Muscle layer of duodenum (tissue), 2 donors: ENCODE data around the gene RXRG.
A peak's percentile ranks its signal among the peaks of the same experiment; 100 is the strongest.

Experiments used
- H3K27ac ChIP-seq: one replicate; pipeline ENCODE4 v1.7.0; 2013; ENCODE audit warnings: mild to moderate bottlenecking, low read length
- H3K27me3 ChIP-seq: one replicate; pipeline ENCODE4 v1.7.0; 2013; ENCODE audit warnings: low read depth, mild to moderate bottlenecking, control low read depth, low read length
- H3K36me3 ChIP-seq, 2 donors: one replicate each; pipeline ENCODE4 v1.7.0; 2013; ENCODE audit warnings: low read length in 2 of 2, control low read depth in 1 of 2, mild to moderate bottlenecking in 1 of 2; ENCODE audit not compliant: insufficient read depth in 2 of 2, control insufficient read depth in 1 of 2
- H3K4me1 ChIP-seq, 2 donors: one replicate each; pipeline ENCODE4 v1.7.0; 2013; ENCODE audit warnings: low read length in 2 of 2, mild to moderate bottlenecking in 2 of 2, control low read depth in 1 of 2, moderate library complexity in 1 of 2; ENCODE audit not compliant: insufficient read depth in 2 of 2, control insufficient read depth in 1 of 2
- H3K4me3 ChIP-seq, 2 donors: one replicate each; pipeline ENCODE4 v1.7.0; 2013; ENCODE audit warnings: low read length in 2 of 2, low read depth in 1 of 2, mild to moderate bottlenecking in 1 of 2
- H3K9me3 ChIP-seq, 2 donors: one replicate each; pipeline ENCODE4 v1.7.0; 2013; ENCODE audit warnings: low read length in 2 of 2, control low read depth in 1 of 2, mild to moderate bottlenecking in 1 of 2; ENCODE audit not compliant: control insufficient read depth in 1 of 2
- donor health status: healthy.

Gene RXRG

GRCh38 chr1:165364568-165365133 is 80.3 kb downstream of the RXRG start:
- H3K27ac ChIP-seq = no peak overlapping the region
- no peaks in the 10 kb centered on the region for H3K27me3 ChIP-seq
- H3K9me3 ChIP-seq = no peaks in the 10 kb centered on the region
- H3K36me3 ChIP-seq = no peaks in the 10 kb centered on the region
- no peak overlapping the region for H3K4me3 ChIP-seq
- H3K4me1 ChIP-seq = no peaks in the 10 kb centered on the region

- no peak overlapping the region for H3K27ac ChIP-seq
- peak overlapping the region in 1 of 2 donors; percentile 69 for H3K4me3 ChIP-seq
- peaks cover 0 to 44% of the 10 kb centered on the region in 2 donors for H3K4me1 ChIP-seq
- no peaks in the 10 kb centered on the region for H3K9me3 ChIP-seq
- H3K27me3 ChIP-seq = peaks cover 52% of the 10 kb centered on the region
- no peaks in the 10 kb centered on the region for H3K36me3 ChIP-seq
These were observed 88.0 kb downstream of the RXRG start for GRCh38 chr1:165356876-165357275.

- Histone ChIP-seq H3K4me3 (peak within 1 kb of the TSS in 1 of 2 donors; percentile 69), H3K36me3 (no peaks in the 10 kb centered on the region), H3K4me1 (peaks cover 0 to 47% of the 10 kb centered on the region in 2 donors), H3K27ac (no peak within 1 kb of the TSS), H3K9me3 (no peaks in the 10 kb centered on the region), H3K27me3 (peaks cover 59% of the 10 kb centered on the region)
These were observed 88.7 kb downstream of the RXRG start, which contains the start of gene LMX1A for GRCh38 chr1:165355977-165356811. Gene LMX1A (minus strand): TSS chr1:165356715. CDS start chr1:165355559, 1,156 bp downstream.

- Histone ChIP-seq H3K27ac (no peak overlapping the region), H3K9me3 (peaks cover 0 to 3% of the 10 kb centered on the region in 2 donors), H3K4me3 (peak overlapping the region in 1 of 2 donors; percentile 69), H3K36me3 (no peaks in the 10 kb centered on the region), H3K4me1 (peaks cover 0 to 47% of the 10 kb centered on the region in 2 donors), H3K27me3 (peaks cover 64% of the 10 kb centered on the region)
These were observed 89.6 kb downstream of the RXRG start for GRCh38 chr1:165355139-165355976.

- Histone ChIP-seq H3K36me3 (no peaks in the 10 kb centered on the region), H3K27me3 (peaks cover 64% of the 10 kb centered on the region), H3K27ac (no peak overlapping the region), H3K4me1 (peaks cover 0 to 47% of the 10 kb centered on the region in 2 donors), H3K9me3 (peaks cover 0 to 3% of the 10 kb centered on the region in 2 donors), H3K4me3 (no peak overlapping the region)
These were observed 90.2 kb downstream of the RXRG start for GRCh38 chr1:165354739-165355138.

- Histone ChIP-seq H3K4me3 (no peak overlapping the region), H3K4me1 (peaks cover 0 to 47% of the 10 kb centered on the region in 2 donors)
These were observed 90.9 kb downstream of the RXRG start for GRCh38 chr1:165353731-165354671.

GRCh38 chr1:165352442-165353293 is 92.3 kb downstream of the RXRG start:
- Histone ChIP-seq H3K36me3 (no peaks in the 10 kb centered on the region), H3K4me3 (peak overlapping the region; percentile 31 to 39), H3K9me3 (peaks cover 0 to 3% of the 10 kb centered on the region in 2 donors), H3K27me3 (peaks cover 70% of the 10 kb centered on the region), H3K4me1 (peaks cover 0 to 47% of the 10 kb centered on the region in 2 donors), H3K27ac (no peak overlapping the region)

More at GRCh38 chr1:165353731-165354671, 90.9 kb downstream of the RXRG start:
- H3K27me3 ChIP-seq = peaks cover 64% of the 10 kb centered on the region
- peaks cover 0 to 3% of the 10 kb centered on the region in 2 donors for H3K9me3 ChIP-seq
- no peaks in the 10 kb centered on the region for H3K36me3 ChIP-seq
- H3K27ac ChIP-seq = no peak overlapping the region

- no peaks in the 10 kb centered on the region for H3K36me3 ChIP-seq
- H3K27me3 ChIP-seq = peaks cover 64% of the 10 kb centered on the region
- H3K4me3 ChIP-seq = peak overlapping the region; percentile 31 to 39
- H3K9me3 ChIP-seq = peaks cover 0 to 3% of the 10 kb centered on the region in 2 donors
- H3K4me1 ChIP-seq = peaks cover 0 to 47% of the 10 kb centered on the region in 2 donors
- H3K27ac ChIP-seq = no peak overlapping the region
These were observed 93.0 kb downstream of the RXRG start for GRCh38 chr1:165351863-165352441.
